ENCODE results near the gene MAGI2. TPM values are rescaled to one million over a fixed set of nuclear protein-coding genes. Genes with fewer than 3 reads are reported as not detected.

Gene MAGI2
- total RNA-seq, 1 experiment from 2014 or later = 0.07 TPM

DNA sequence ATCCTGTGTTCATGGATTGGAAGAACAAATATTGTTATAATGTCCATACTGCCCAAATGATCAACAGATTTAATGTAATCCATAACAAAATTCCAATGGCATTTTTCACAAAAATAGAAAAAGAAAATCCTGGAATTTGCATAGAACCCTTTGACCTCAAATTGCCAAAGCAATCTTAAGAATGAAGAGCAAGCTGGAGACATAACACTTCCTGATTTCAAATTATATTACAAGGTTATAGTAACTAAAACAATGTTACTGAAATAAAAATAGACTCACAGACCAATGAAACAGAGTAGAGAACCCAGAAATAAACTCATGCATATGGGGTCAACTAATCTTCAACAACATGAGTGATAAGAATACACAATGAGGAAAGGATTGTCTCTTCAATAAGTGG, 1352.4 kb downstream of the MAGI2 start:
- no TSS peak for BruUV-seq (replicated peaks)
- TF ChIP-seq, protein P1, sequence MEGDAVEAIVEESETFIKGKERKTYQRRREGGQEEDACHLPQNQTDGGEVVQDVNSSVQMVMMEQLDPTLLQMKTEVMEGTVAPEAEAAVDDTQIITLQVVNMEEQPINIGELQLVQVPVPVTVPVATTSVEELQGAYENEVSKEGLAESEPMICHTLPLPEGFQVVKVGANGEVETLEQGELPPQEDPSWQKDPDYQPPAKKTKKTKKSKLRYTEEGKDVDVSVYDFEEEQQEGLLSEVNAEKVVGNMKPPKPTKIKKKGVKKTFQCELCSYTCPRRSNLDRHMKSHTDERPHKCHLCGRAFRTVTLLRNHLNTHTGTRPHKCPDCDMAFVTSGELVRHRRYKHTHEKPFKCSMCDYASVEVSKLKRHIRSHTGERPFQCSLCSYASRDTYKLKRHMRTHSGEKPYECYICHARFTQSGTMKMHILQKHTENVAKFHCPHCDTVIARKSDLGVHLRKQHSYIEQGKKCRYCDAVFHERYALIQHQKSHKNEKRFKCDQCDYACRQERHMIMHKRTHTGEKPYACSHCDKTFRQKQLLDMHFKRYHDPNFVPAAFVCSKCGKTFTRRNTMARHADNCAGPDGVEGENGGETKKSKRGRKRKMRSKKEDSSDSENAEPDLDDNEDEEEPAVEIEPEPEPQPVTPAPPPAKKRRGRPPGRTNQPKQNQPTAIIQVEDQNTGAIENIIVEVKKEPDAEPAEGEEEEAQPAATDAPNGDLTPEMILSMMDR (IDR thresholded peaks at IDR 0.05; ENCODE audit: unreplicated experiment) = no peak
- POLR2A ChIA-PET = no interaction called here
- no peaks in the 10 kb centered on the region for H3K36me3 Mint-ChIP-seq (ENCODE audit: insufficient read depth, unreplicated experiment)
- intact Hi-C loops (cut with micrococcal nuclease) = no loop called here
- H3K27ac Mint-ChIP-seq (ENCODE audit: low read depth, unreplicated experiment) = no peak overlapping the region
- no peaks in the 10 kb centered on the region for H3K9me3 Mint-ChIP-seq (ENCODE audit: unreplicated experiment)
- DNase-seq (ENCODE audit: unreplicated experiment) = no peak
- CTCF ChIA-PET = no interaction called here
- H3K27me3 Mint-ChIP-seq (ENCODE audit: insufficient read depth, unreplicated experiment) = peaks cover 57% of the 10 kb centered on the region
- H3K4me3 Mint-ChIP-seq (ENCODE audit: unreplicated experiment) = no peak overlapping the region
- no peaks in the 10 kb centered on the region for H3K4me1 Mint-ChIP-seq (ENCODE audit: insufficient read depth, unreplicated experiment)

- BruUV-seq (replicated peaks) = no TSS peak
- Mint-ChIP-seq H3K4me1 (ENCODE audit: insufficient read depth, unreplicated experiment) (no peaks in the 10 kb centered on the region), H3K36me3 (ENCODE audit: insufficient read depth, unreplicated experiment) (no peaks in the 10 kb centered on the region), H3K27me3 (ENCODE audit: insufficient read depth, unreplicated experiment) (peaks cover 69% of the 10 kb centered on the region), H3K27ac (ENCODE audit: low read depth, unreplicated experiment) (no peak overlapping the region), H3K9me3 (ENCODE audit: unreplicated experiment) (no peaks in the 10 kb centered on the region), H3K4me3 (ENCODE audit: unreplicated experiment) (no peak overlapping the region)
- DNase-seq (ENCODE audit: unreplicated experiment) = no peak
- intact Hi-C loops (cut with micrococcal nuclease) = no loop called here
- TF ChIP-seq, protein P1 (IDR thresholded peaks at IDR 0.05; ENCODE audit: unreplicated experiment) = no peak
- ChIA-PET POLR2A (no interaction called here), CTCF (interaction anchor here (0.7 to 1.0 kb wide), 3 partner anchors 14 to 118 kb away, joined by 3 to 4 read pairs (median 3); no protein-coding TSS in a partner anchor)
Observed at GRCh38 chr7:78099715-78100394, 1353.6 kb downstream of the MAGI2 start.

GRCh38 chr7:78095549-78095948, 1357.9 kb downstream of the MAGI2 start:
- Mint-ChIP-seq H3K4me3 (ENCODE audit: unreplicated experiment) (no peak overlapping the region), H3K4me1 (ENCODE audit: insufficient read depth, unreplicated experiment) (no peaks in the 10 kb centered on the region), H3K27ac (ENCODE audit: low read depth, unreplicated experiment) (no peak overlapping the region), H3K9me3 (ENCODE audit: unreplicated experiment) (no peaks in the 10 kb centered on the region), H3K27me3 (ENCODE audit: insufficient read depth, unreplicated experiment) (peaks cover 61% of the 10 kb centered on the region), H3K36me3 (ENCODE audit: insufficient read depth, unreplicated experiment) (no peaks in the 10 kb centered on the region)
- TF ChIP-seq, protein P1 (IDR thresholded peaks at IDR 0.05; ENCODE audit: unreplicated experiment) = no peak
- intact Hi-C loops (cut with micrococcal nuclease) = no loop called here
- no peak for DNase-seq (ENCODE audit: unreplicated experiment)
- CTCF ChIA-PET = interaction anchor here (1.2 kb wide), 1 partner anchor 9 kb away, joined by 7 read pairs; no protein-coding TSS in a partner anchor
- no TSS peak for BruUV-seq (replicated peaks)
- POLR2A ChIA-PET = no interaction called here

DNA sequence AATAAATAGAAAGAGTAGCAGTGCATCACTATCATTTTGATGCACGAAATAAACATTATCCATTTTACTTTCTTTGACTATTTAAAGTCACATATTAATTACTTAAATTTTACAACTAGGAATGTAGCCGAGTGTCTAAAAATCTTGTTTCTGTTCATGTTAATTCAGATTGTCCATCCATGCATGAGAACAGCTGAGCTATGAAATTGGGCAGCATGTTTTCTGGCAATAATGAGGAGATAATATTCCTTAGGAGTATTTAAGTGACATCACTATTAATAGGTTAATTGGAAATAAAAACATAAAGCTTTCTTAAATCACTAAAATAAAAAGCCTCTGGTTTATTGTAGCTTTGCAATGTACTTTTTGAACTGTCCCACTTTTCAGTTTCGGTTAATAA, 1361.1 kb downstream of the MAGI2 start:
- Mint-ChIP-seq H3K4me1 (ENCODE audit: insufficient read depth, unreplicated experiment) (no peaks in the 10 kb centered on the region), H3K36me3 (ENCODE audit: insufficient read depth, unreplicated experiment) (no peaks in the 10 kb centered on the region), H3K27me3 (ENCODE audit: insufficient read depth, unreplicated experiment) (peaks cover 46% of the 10 kb centered on the region), H3K4me3 (ENCODE audit: unreplicated experiment) (no peak overlapping the region), H3K27ac (ENCODE audit: low read depth, unreplicated experiment) (no peak overlapping the region), H3K9me3 (ENCODE audit: unreplicated experiment) (no peaks in the 10 kb centered on the region)
- CTCF ChIA-PET = interaction anchor here (0.7 to 1.2 kb wide), 2 partner anchors 72 to 471 kb away, joined by 3 to 4 read pairs; no protein-coding TSS in a partner anchor
- no TSS peak for BruUV-seq (replicated peaks)
- DNase-seq (ENCODE audit: unreplicated experiment) = no peak
- TF ChIP-seq, protein P1 (IDR thresholded peaks at IDR 0.05; ENCODE audit: unreplicated experiment) = no peak
- intact Hi-C loops (cut with micrococcal nuclease) = loop anchor here (2.0 kb wide), 1 partner anchor 54 kb away; no protein-coding TSS in a partner anchor
- POLR2A ChIA-PET = no interaction called here

Data from MCF 10A (cell line).